HepG2 (cell line): Measurements from ENCODE around the gene PRKAG1.

ENCODE experiments used
- CCAR2 ChIP-seq: fragments of 200-400 bp; formaldehyde crosslinking; optimal IDR thresholded peaks from 2 replicates; pipeline ENCODE3; 2018; ENCODE audit warnings: low read depth, mild to moderate bottlenecking, low read length, moderate library complexity
- NFYC ChIP-seq: IDR thresholded peaks from 2 replicates; pipeline ENCODE4 v1.6.1; 2016; ENCODE audit warnings: missing genetic modification reagents, missing compliant biosample characterization
- RFX5 ChIP-seq: IDR thresholded peaks from 2 replicates; pipeline ENCODE4 v1.6.1; 2011; ENCODE audit warnings: low read depth, low read length, improper control_type of control experiment
- ZFP62 ChIP-seq: sonication (generic); formaldehyde crosslinking; IDR thresholded peaks from 2 replicates; pipeline ENCODE4 v1.4.0; 2020; ENCODE audit warnings: missing genetic modification reagents
- TF ChIP-seq, protein P1 (sequence below): sonication (generic); formaldehyde crosslinking; IDR thresholded peaks from 2 replicates; pipeline ENCODE4 v1.5.0; 2020; ENCODE audit warnings: missing genetic modification reagents, mild to moderate bottlenecking, borderline replicate concordance
- TF ChIP-seq, protein P2 (sequence below): IDR thresholded peaks from 2 replicates; pipeline ENCODE4 v1.6.1; 2016; ENCODE audit warnings: control low read depth
- TF ChIP-seq, protein P3 (sequence below): sonication (generic); formaldehyde crosslinking; IDR thresholded peaks from 2 replicates; pipeline ENCODE4 v1.5.0; 2020; ENCODE audit warnings: mild to moderate bottlenecking, missing genetic modification reagents, moderate library complexity

DNA sequence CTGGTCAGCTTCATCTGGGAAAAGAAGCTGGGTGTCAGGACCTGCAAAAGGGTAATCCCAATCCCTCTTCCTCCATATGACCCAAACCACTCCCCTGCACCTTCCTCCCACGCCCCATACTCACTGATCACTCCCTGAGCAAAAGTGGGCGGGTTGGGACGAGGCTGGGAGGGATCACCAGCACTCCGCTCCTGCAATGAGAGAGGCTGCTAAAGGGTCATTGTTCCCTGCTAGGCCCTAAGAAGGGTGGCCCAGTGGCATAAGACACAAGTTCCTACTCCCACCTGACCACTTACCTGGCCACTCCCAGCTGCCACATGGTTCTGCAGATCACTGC is 15.7 kb upstream of the PRKAG1 start:
- TF ChIP-seq, protein P1, sequence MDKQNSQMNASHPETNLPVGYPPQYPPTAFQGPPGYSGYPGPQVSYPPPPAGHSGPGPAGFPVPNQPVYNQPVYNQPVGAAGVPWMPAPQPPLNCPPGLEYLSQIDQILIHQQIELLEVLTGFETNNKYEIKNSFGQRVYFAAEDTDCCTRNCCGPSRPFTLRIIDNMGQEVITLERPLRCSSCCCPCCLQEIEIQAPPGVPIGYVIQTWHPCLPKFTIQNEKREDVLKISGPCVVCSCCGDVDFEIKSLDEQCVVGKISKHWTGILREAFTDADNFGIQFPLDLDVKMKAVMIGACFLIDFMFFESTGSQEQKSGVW (CRISPR knock-in tag), result no peak
- TF ChIP-seq ZFP62 (CRISPR knock-in tag) (no peak), NFYC (CRISPR knock-in tag) (no peak), CCAR2 (no peak), RFX5 (no peak)
- TF ChIP-seq, protein P2, sequence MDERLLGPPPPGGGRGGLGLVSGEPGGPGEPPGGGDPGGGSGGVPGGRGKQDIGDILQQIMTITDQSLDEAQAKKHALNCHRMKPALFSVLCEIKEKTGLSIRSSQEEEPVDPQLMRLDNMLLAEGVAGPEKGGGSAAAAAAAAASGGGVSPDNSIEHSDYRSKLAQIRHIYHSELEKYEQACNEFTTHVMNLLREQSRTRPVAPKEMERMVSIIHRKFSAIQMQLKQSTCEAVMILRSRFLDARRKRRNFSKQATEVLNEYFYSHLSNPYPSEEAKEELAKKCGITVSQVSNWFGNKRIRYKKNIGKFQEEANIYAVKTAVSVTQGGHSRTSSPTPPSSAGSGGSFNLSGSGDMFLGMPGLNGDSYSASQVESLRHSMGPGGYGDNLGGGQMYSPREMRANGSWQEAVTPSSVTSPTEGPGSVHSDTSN (CRISPR knock-in tag), result no peak
- TF ChIP-seq, protein P3, sequence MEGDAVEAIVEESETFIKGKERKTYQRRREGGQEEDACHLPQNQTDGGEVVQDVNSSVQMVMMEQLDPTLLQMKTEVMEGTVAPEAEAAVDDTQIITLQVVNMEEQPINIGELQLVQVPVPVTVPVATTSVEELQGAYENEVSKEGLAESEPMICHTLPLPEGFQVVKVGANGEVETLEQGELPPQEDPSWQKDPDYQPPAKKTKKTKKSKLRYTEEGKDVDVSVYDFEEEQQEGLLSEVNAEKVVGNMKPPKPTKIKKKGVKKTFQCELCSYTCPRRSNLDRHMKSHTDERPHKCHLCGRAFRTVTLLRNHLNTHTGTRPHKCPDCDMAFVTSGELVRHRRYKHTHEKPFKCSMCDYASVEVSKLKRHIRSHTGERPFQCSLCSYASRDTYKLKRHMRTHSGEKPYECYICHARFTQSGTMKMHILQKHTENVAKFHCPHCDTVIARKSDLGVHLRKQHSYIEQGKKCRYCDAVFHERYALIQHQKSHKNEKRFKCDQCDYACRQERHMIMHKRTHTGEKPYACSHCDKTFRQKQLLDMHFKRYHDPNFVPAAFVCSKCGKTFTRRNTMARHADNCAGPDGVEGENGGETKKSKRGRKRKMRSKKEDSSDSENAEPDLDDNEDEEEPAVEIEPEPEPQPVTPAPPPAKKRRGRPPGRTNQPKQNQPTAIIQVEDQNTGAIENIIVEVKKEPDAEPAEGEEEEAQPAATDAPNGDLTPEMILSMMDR (CRISPR knock-in tag), result no peak
